A673 (cell line): ENCODE results near the gene CFD.

Source experiments
- EZH2 ChIP-seq: fragments of 200-600 bp; sonication (generic); IDR thresholded peaks from 2 replicates; pipeline ENCODE4 v1.6.1; 2017; ENCODE audit warnings: borderline replicate concordance, low read depth, mild to moderate bottlenecking, mixed read lengths, antibody characterized with exemption, low read length; ENCODE audit not compliant: poor library complexity, severe bottlenecking
- TF ChIP-seq, protein P1 (sequence below): fragments of 300-800, 200-600 bp; sonication (generic); conservative IDR thresholded peaks from 2 replicates; pipeline ENCODE4 v1.5.1; 2017; ENCODE audit warnings: low read depth, mild to moderate bottlenecking, antibody characterized with exemption, low read length, moderate library complexity, mixed read lengths

DNA sequence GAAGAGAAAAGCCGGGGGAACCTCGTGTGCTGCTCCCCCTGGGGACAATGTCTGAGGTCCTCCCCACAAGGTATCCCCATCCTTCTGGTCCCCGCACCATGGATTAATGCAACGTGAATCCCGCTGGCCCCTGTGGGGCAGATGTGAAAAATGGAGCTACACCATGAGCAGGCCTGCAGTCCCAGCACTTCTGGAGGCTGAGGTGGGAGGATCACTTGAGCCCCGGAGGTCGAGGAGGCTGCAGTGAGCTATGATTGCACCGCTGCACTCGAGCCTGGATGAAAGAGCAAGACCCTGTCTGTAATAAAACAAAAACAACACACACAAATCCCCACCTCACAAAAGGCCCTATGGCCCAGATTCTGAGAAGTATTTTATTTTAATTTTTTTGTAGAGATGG, 1.2 kb upstream of the CFD start:
- TF ChIP-seq, protein P1, sequence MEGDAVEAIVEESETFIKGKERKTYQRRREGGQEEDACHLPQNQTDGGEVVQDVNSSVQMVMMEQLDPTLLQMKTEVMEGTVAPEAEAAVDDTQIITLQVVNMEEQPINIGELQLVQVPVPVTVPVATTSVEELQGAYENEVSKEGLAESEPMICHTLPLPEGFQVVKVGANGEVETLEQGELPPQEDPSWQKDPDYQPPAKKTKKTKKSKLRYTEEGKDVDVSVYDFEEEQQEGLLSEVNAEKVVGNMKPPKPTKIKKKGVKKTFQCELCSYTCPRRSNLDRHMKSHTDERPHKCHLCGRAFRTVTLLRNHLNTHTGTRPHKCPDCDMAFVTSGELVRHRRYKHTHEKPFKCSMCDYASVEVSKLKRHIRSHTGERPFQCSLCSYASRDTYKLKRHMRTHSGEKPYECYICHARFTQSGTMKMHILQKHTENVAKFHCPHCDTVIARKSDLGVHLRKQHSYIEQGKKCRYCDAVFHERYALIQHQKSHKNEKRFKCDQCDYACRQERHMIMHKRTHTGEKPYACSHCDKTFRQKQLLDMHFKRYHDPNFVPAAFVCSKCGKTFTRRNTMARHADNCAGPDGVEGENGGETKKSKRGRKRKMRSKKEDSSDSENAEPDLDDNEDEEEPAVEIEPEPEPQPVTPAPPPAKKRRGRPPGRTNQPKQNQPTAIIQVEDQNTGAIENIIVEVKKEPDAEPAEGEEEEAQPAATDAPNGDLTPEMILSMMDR = no peak
- no peak for TF ChIP-seq EZH2
